GM12878 (cell line): ENCODE results near the gene NOM1. TPM values are rescaled to one million over a fixed set of nuclear protein-coding genes. Genes with fewer than 3 reads are reported as not detected.

Source experiments
- ATAC-seq: fragments of 200-7000 bp; cut with Tn5 transposase; 3 replicates; pipeline ENCODE4 v1.9.1; 2020; ENCODE audit warnings: mild to moderate bottlenecking, moderate library complexity
- BruUV-seq: library from RNA; stranded (reverse); fragments of 400-500 nt; replicated peaks from 2 replicates; lab custom pipeline; 2021; lab: Mats Ljungman, UMichigan
- CTCF ChIA-PET: fragments of 300-600 bp; sonication (Branson Sonifier 250); formaldehyde crosslinking; extraction: SDS; loops from one replicate; lab custom pipeline; 2021; ENCODE audit warnings: inconsistent platforms; lab: Yijun Ruan, JAX
- POLR2A ChIA-PET: fragments of 350-600 bp; formaldehyde crosslinking; extraction: SDS; loops from one replicate; lab custom pipeline; 2021; ENCODE audit warnings: inconsistent platforms; lab: Charles Lee
- RAD21 ChIA-PET: fragments of 300-600 bp; sonication (Branson Sonifier 250); formaldehyde crosslinking; loops from one replicate; lab custom pipeline; 2023; ENCODE audit warnings: antibody characterized with exemption; ENCODE audit not compliant: unreplicated experiment; lab: Charles Lee
- SMC1A ChIA-PET: fragments of 300-600 bp; sonication (Branson Sonifier 250); formaldehyde crosslinking; loops from one replicate; lab custom pipeline; 2023; ENCODE audit not compliant: unreplicated experiment, uncharacterized antibody; lab: Charles Lee
- DNase-seq: peaks from one replicate; pipeline ENCODE4 v3.0.0-alpha.2; 2011; ENCODE audit warnings: low read depth, low spot score
- FAIRE-seq: peaks from 3 replicates; lab custom pipeline; 2011; peaks lifted over from hg19 to GRCh38; lab: Jason Lieb, UNC
- H2AFZ ChIP-seq: 2 replicates; pipeline ENCODE4 v1.6.0; 2011; ENCODE audit warnings: low read depth, low read length, control low read depth; ENCODE audit not compliant: control insufficient read depth
- H3K27ac ChIP-seq: 2 replicates; pipeline ENCODE4 v1.5.1; 2011; ENCODE audit warnings: control low read depth; ENCODE audit not compliant: control insufficient read depth, insufficient read depth
- H3K27me3 ChIP-seq, 2 experiments: replicated peaks in 1 of 2; 2 replicates each; pipeline versions ENCODE4 v1.6.0 to v1.6.1; 2011; ENCODE audit warnings: low read length in 1 of 2; ENCODE audit not compliant: control insufficient read depth in 2 of 2, insufficient read depth in 2 of 2
- H3K36me3 ChIP-seq, 2 experiments: 2 replicates each; pipeline ENCODE4 v1.5.1; 2011; ENCODE audit warnings: low read length in 1 of 2; ENCODE audit not compliant: control insufficient read depth in 2 of 2, insufficient read depth in 2 of 2
- H3K4me1 ChIP-seq: 2 replicates; pipeline ENCODE4 v1.6.1; 2011; ENCODE audit warnings: mild to moderate bottlenecking, low read length, moderate library complexity, mixed read lengths; ENCODE audit not compliant: control insufficient read depth, insufficient read depth
- H3K4me2 ChIP-seq: 2 replicates; pipeline ENCODE4 v1.6.0; 2011; ENCODE audit warnings: control low read depth; ENCODE audit not compliant: control insufficient read depth, insufficient read depth
- H3K4me3 ChIP-seq: fragments of 200-600 bp; sonication (generic); 2 replicates; pipeline ENCODE4 v1.5.1; 2016
- H3K79me2 ChIP-seq: 2 replicates; pipeline ENCODE4 v1.6.0; 2011; ENCODE audit warnings: low read length; ENCODE audit not compliant: control insufficient read depth, insufficient read depth
- H3K9ac ChIP-seq: 2 replicates; pipeline ENCODE4 v1.8.0; 2011; ENCODE audit warnings: low read length, control low read depth, mixed read lengths; ENCODE audit not compliant: control insufficient read depth, insufficient read depth
- H3K9me3 ChIP-seq: replicated peaks from 3 replicates; pipeline ENCODE4 v1.5.1; 2011; ENCODE audit warnings: mild to moderate bottlenecking, low read length; ENCODE audit not compliant: control insufficient read depth, insufficient read depth
- H4K20me1 ChIP-seq: 2 replicates; pipeline ENCODE4 v1.6.0; 2011; ENCODE audit not compliant: control insufficient read depth, insufficient read depth
- EP300 ChIP-seq, 2 experiments: fragments of 150-350 bp in 1 of 2; IDR thresholded peaks; 2 replicates each; pipeline ENCODE4 v1.6.1; 2011 to 2012; ENCODE audit warnings: low read depth in 2 of 2, low read length in 2 of 2, borderline replicate concordance in 1 of 2, improper control_type of control experiment in 1 of 2, inconsistent platforms in 1 of 2; ENCODE audit not compliant: control insufficient read depth in 1 of 2
- HDAC2 ChIP-seq: fragments of 200-600 bp; sonication (generic); IDR thresholded peaks from 2 replicates; pipeline ENCODE4 v1.6.1; 2017
- LARP7 ChIP-seq: fragments of 450-650 bp; IDR thresholded peaks from 2 replicates; pipeline ENCODE4 v1.6.1; 2017; ENCODE audit warnings: mild to moderate bottlenecking
- MLLT1 ChIP-seq: fragments of 450-650 bp; IDR thresholded peaks from 2 replicates; pipeline ENCODE4 v1.6.1; 2016; ENCODE audit warnings: mild to moderate bottlenecking
- NKRF ChIP-seq: fragments of 450-650 bp; conservative IDR thresholded peaks from 2 replicates; pipeline ENCODE4 v1.6.1; 2017; ENCODE audit warnings: mild to moderate bottlenecking, moderate library complexity
- NR2F1 ChIP-seq: fragments of 450-650 bp; conservative IDR thresholded peaks from 2 replicates; pipeline ENCODE4 v1.6.1; 2017; ENCODE audit warnings: mild to moderate bottlenecking
- NRF1 ChIP-seq: conservative IDR thresholded peaks from 2 replicates; pipeline ENCODE4 v1.6.1; 2011; ENCODE audit warnings: mild to moderate bottlenecking, low read depth, low read length, improper control_type of control experiment
- POLR2AphosphoS2 ChIP-seq: IDR thresholded peaks from 2 replicates; pipeline ENCODE4 v1.6.1; 2011; ENCODE audit warnings: low read depth, mild to moderate bottlenecking, low read length, improper control_type of control experiment, moderate library complexity
- RB1 ChIP-seq: fragments of 450-650 bp; formaldehyde crosslinking; IDR thresholded peaks from 2 replicates; pipeline ENCODE4 v1.6.1; 2017; ENCODE audit warnings: mild to moderate bottlenecking, borderline replicate concordance
- RCOR1 ChIP-seq: conservative IDR thresholded peaks from 2 replicates; pipeline ENCODE4 v1.6.1; 2012; ENCODE audit warnings: low read depth, low read length, improper control_type of control experiment
- RELB ChIP-seq: fragments of 450-650 bp; IDR thresholded peaks from 2 replicates; pipeline ENCODE4 v1.6.1; 2017; ENCODE audit warnings: low read depth, mild to moderate bottlenecking, moderate library complexity
- WGBS: methylation state at CpG from one replicate; pipeline ENCODE4 v1.1.6; 2016; ENCODE audit warnings: low lambda C conversion rate; ENCODE audit not compliant: insufficient replicate concordance, insufficient coverage; ENCODE audit errors: missing lambda C conversion rate; 5-methylcytosine and 5-hydroxymethylcytosine counted together
- in situ Hi-C: fragments of 300-500 bp; cut with MboI; formaldehyde crosslinking; loops from 9 replicates; pipeline ENCODE4 v1.14.3; 2018; ENCODE audit warnings: mixed read lengths
- intact Hi-C: fragments of 100-400 bp; cut with micrococcal nuclease; formaldehyde crosslinking; loops from one replicate; pipeline ENCODE4 v1.14.2; 2022; ENCODE audit not compliant: unreplicated experiment
- polyA plus RNA-seq, 11 experiments: library from polyadenylated mRNA; depleted of rRNA in 4 of 11; unstranded in 6 of 11; stranded (reverse) in 5 of 11; fragments of >200 nt; fragmentation: Nextera tagmentation in 4 of 11; fragmentation: Illumina TruSeq in 1 of 11; extraction: Ambion mirVana in 4 of 11; extraction: Trizol in 1 of 11; gene quantifications; 1 replicate in 1 of 11; 2 replicates in 10 of 11; pipeline versions ENCODE4 v1.2.1 to v1.2.3, GENCODE V29; 2011 to 2016; ENCODE audit warnings: inconsistent platforms in 2 of 11, missing spikeins in 2 of 11, low read depth in 1 of 11
- total RNA-seq, 4 experiments: library from RNA; depleted of rRNA in 3 of 4; stranded (reverse); fragments of >200 nt in 3 of 4; fragmentation: Illumina TruSeq in 1 of 4; extraction: Trizol in 1 of 4; gene quantifications; 2 replicates each; pipeline versions ENCODE4 v1.2.1 to v1.2.3, GENCODE V29; 2013 to 2021

The NOM1 gene
- total and polyA plus RNA-seq, 10 of the 15 experiments (the other 5 are each of a cell fraction or from before 2014, with no cell fraction given) = 2.9 to 21.3 (median 17.8) TPM

- peak; percentile 47; the same call in 1 of the 2 replicates for TF ChIP-seq MLLT1
- TF ChIP-seq RB1 = 0 out of 2 replicates have a peak, but pooled peaks have one; percentile 29
- peak; percentile 86 for TF ChIP-seq LARP7
- no peak for TF ChIP-seq EP300 (IDR thresholded peaks at IDR 0.05; ENCODE audit: borderline replicate concordance in 1 of 2, control insufficient read depth in 1 of 2, low read depth in 2 of 2, low read length in 2 of 2)
Measured at GRCh38 chr7:157009170-157009777, 59.8 kb downstream of the NOM1 start (continued).

- peak; percentile 40 for ATAC-seq
- no peaks in the 10 kb centered on the region for H3K79me2 ChIP-seq
- peaks cover 0 to 12% of the 10 kb centered on the region in 2 experiments; a peak in 1 of 4 replicates for H3K27me3 ChIP-seq
- intact Hi-C loops (loop anchor here (2.0 to 10.0 kb wide), 3 partner anchors 115 to 345 kb away; partner anchors contain the start of genes LMBR1 and UBE3C), in situ Hi-C loops (no loop called here)
- H3K9ac ChIP-seq = peak overlapping the region; percentile 38; the same call in 1 of the 2 replicates
- ChIA-PET CTCF (interaction anchor here (1.6 kb wide), 1 partner anchor 61 kb away, joined by 3 read pairs; the partner anchor contains the start of gene NOM1), SMC1A (interaction anchor here (0.7 kb wide), 1 partner anchor 13 kb away, joined by 3 read pairs; no protein-coding TSS in a partner anchor), POLR2A (interaction anchor here (0.6 to 1.3 kb wide), 2 partner anchors 117 to 128 kb away, joined by 3 to 6 read pairs; partner anchors contain the start of genes LMBR1 and UBE3C), RAD21 (interaction anchor here (1.0 to 1.6 kb wide), 3 partner anchors 59 to 131 kb away, joined by 3 to 5 read pairs (median 4); partner anchors contain the start of gene LMBR1)
- 2% methylated on average over 53 of the region's 130 CpGs for WGBS
- H2AFZ ChIP-seq = peak overlapping the region; percentile 91
- no peak for DNase-seq
- H3K4me2 ChIP-seq = peak overlapping the region; percentile 98
- no peaks in the 10 kb centered on the region for H4K20me1 ChIP-seq
- peaks cover 11% of the 10 kb centered on the region for H3K4me1 ChIP-seq
- BruUV-seq = no TSS peak
- peak overlapping the region; percentile 74; the same call in 1 of the 2 replicates for H3K4me3 ChIP-seq
- FAIRE-seq = no peak
- H3K27ac ChIP-seq = no peak overlapping the region
- no peaks in the 10 kb centered on the region; the same call in 2 of the 3 replicates for H3K9me3 ChIP-seq
- H3K36me3 ChIP-seq = no peaks in the 10 kb centered on the region; a peak in 1 of 4 replicates
- TF ChIP-seq RCOR1 (no peak), NKRF (peak; percentile 91), NRF1 (no peak), HDAC2 (no peak), RELB (no peak), LARP7 (0 out of 2 replicates have a peak, but pooled peaks have one; percentile 65), NR2F1 (no peak), POLR2AphosphoS2 (no peak)
Measured at GRCh38 chr7:157009778-157010587, 60.5 kb downstream of the NOM1 start.
